ENCODE results near the gene MAF.

- no peak for TF ChIP-seq TAF1 (IDR thresholded peaks at IDR 0.05; ENCODE audit: low read depth)
- no peak for TF ChIP-seq CTCF (IDR thresholded peaks at IDR 0.05; ENCODE audit: poor library complexity, severe bottlenecking)
- no peak for TF ChIP-seq EZH2 (IDR thresholded peaks at IDR 0.05; ENCODE audit: borderline replicate concordance, insufficient read depth, low read length, poor library complexity, severe bottlenecking)
- TF ChIP-seq REST (IDR thresholded peaks at IDR 0.05; ENCODE audit: borderline replicate concordance): no peak
- TF ChIP-seq POLR2AphosphoS5 (IDR thresholded peaks at IDR 0.05): no peak
- TF ChIP-seq EP300 (conservative IDR thresholded peaks at IDR 0.05; ENCODE audit: poor library complexity, severe bottlenecking): no peak
- TF ChIP-seq RAD21 (conservative IDR thresholded peaks at IDR 0.05): no peak
- TF ChIP-seq SMC3 (conservative IDR thresholded peaks at IDR 0.05; ENCODE audit: poor library complexity): no peak
- no peak for TF ChIP-seq MXI1 (conservative IDR thresholded peaks at IDR 0.05; ENCODE audit: poor library complexity, severe bottlenecking)
Observed at GRCh38 chr16:79618692-79619050, 18.1 kb upstream of the MAF start.
